Measurements from ENCODE around the gene DMD.

DNA sequence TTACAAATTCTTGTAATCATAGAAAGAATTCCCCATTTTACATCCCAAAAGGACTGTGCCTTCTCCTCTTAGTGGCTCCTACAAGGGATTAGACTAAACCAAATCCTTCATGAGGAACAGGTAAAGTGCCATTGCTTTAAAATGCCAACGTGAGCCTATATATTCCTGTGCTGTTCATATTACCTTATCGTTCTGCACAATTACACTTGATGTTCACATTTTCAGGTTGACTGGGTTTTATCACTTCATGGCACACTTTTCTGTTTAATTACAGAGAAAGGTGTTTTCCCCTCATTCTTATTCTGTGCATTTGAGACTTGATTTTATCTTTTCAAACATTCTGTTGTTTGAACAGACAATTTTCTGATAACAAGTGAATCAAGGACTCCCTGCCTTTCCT, 1493.9 kb downstream of the DMD start:
- TF ChIP-seq POLR2A (IDR thresholded peaks at IDR 0.05) (no peak), POLR2AphosphoS5 (IDR thresholded peaks at IDR 0.05) (no peak), EP300 (IDR thresholded peaks at IDR 0.05) (no peak)
- TF ChIP-seq, protein P1, sequence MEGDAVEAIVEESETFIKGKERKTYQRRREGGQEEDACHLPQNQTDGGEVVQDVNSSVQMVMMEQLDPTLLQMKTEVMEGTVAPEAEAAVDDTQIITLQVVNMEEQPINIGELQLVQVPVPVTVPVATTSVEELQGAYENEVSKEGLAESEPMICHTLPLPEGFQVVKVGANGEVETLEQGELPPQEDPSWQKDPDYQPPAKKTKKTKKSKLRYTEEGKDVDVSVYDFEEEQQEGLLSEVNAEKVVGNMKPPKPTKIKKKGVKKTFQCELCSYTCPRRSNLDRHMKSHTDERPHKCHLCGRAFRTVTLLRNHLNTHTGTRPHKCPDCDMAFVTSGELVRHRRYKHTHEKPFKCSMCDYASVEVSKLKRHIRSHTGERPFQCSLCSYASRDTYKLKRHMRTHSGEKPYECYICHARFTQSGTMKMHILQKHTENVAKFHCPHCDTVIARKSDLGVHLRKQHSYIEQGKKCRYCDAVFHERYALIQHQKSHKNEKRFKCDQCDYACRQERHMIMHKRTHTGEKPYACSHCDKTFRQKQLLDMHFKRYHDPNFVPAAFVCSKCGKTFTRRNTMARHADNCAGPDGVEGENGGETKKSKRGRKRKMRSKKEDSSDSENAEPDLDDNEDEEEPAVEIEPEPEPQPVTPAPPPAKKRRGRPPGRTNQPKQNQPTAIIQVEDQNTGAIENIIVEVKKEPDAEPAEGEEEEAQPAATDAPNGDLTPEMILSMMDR (IDR thresholded peaks at IDR 0.05): no peak

All from sigmoid colon (tissue), 4 donors.